Measurements from ENCODE around the gene SARM1. TPM values are rescaled to one million over a fixed set of nuclear protein-coding genes. Genes with fewer than 3 reads are reported as not detected.

Gene SARM1
- total and polyA plus RNA-seq, 2 of the 13 experiments (the other 11 are each of a cell fraction or from before 2014, with no cell fraction given), result 0.73 to 0.86 TPM

GRCh38 chr17:28357061-28357900 is 14.2 kb upstream of the SARM1 start, which contains the start of gene POLDIP2 (continued):
- TF ChIP-seq ZNF382 (CRISPR knock-in tag; IDR thresholded peaks at IDR 0.05; ENCODE audit: borderline replicate concordance) (no peak), ZNF639 (CRISPR knock-in tag; conservative IDR thresholded peaks at IDR 0.05) (peak; percentile 81; the same call in 1 of the 2 replicates), ZNF780A (CRISPR knock-in tag; IDR thresholded peaks at IDR 0.05) (no peak), ZNF570 (CRISPR knock-in tag; IDR thresholded peaks at IDR 0.05; ENCODE audit: borderline replicate concordance) (no peak), ZSCAN29 (CRISPR knock-in tag; conservative IDR thresholded peaks at IDR 0.05) (peak; percentile 38; the same call in 1 of the 2 replicates), ZBED4 (CRISPR knock-in tag; IDR thresholded peaks at IDR 0.05; ENCODE audit: borderline replicate concordance) (peak; percentile 78; the same call in 1 of the 2 replicates), ZNF557 (CRISPR knock-in tag; IDR thresholded peaks at IDR 0.05) (no peak), CC2D1A (CRISPR knock-in tag; IDR thresholded peaks at IDR 0.05) (no peak), TFAP4 (IDR thresholded peaks at IDR 0.05; ENCODE audit: borderline replicate concordance, low read depth) (peak; percentile 51; the same call in 1 of the 2 replicates), ZNF777 (CRISPR knock-in tag; IDR thresholded peaks at IDR 0.05) (no peak), SMAD9 (CRISPR knock-in tag; IDR thresholded peaks at IDR 0.05) (no peak), MIER3 (CRISPR knock-in tag; IDR thresholded peaks at IDR 0.05; ENCODE audit: borderline replicate concordance) (peak; percentile 53; the same call in 1 of the 2 replicates), MED13 (CRISPR knock-in tag; IDR thresholded peaks at IDR 0.05) (peak; percentile 71), ZNF207 (IDR thresholded peaks at IDR 0.05; ENCODE audit: borderline replicate concordance) (no peak), FOXO1 (CRISPR knock-in tag; IDR thresholded peaks at IDR 0.05) (peak; percentile 76), RORA (CRISPR knock-in tag; IDR thresholded peaks at IDR 0.05) (0 out of 2 replicates have a peak, but pooled peaks have one; percentile 26), REXO4 (CRISPR knock-in tag; IDR thresholded peaks at IDR 0.05; ENCODE audit: borderline replicate concordance) (0 out of 2 replicates have a peak, but pooled peaks have one; percentile 15), ZNF75D (CRISPR knock-in tag; IDR thresholded peaks at IDR 0.05; ENCODE audit: borderline replicate concordance) (no peak), ZBTB7A (CRISPR knock-in tag; IDR thresholded peaks at IDR 0.05) (0 out of 2 replicates have a peak, but pooled peaks have one; percentile 60)
- TF ChIP-seq, protein P1, sequence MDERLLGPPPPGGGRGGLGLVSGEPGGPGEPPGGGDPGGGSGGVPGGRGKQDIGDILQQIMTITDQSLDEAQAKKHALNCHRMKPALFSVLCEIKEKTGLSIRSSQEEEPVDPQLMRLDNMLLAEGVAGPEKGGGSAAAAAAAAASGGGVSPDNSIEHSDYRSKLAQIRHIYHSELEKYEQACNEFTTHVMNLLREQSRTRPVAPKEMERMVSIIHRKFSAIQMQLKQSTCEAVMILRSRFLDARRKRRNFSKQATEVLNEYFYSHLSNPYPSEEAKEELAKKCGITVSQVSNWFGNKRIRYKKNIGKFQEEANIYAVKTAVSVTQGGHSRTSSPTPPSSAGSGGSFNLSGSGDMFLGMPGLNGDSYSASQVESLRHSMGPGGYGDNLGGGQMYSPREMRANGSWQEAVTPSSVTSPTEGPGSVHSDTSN (CRISPR knock-in tag; IDR thresholded peaks at IDR 0.05), result no peak
- TF ChIP-seq, protein P2, sequence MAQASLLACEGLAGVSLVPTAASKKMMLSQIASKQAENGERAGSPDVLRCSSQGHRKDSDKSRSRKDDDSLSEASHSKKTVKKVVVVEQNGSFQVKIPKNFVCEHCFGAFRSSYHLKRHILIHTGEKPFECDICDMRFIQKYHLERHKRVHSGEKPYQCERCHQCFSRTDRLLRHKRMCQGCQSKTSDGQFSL (CRISPR knock-in tag; IDR thresholded peaks at IDR 0.05), result no peak
